Skin epidermis (tissue), 12 donors: ENCODE results near the gene AEN.
"Not testable (repeated sequence)": the region's sequence is repeated elsewhere in the genome, so short reads cannot be mapped to it uniquely, and the experiment has no call there.

ENCODE experiments used
- H3K27ac ChIP-seq, 21 experiments: fragments of 200-600 bp; sonication (generic) in 11 of 21; one replicate each; pipeline ENCODE4 v1.5.0; 2020; ENCODE audit warnings: mild to moderate bottlenecking in 3 of 21, inconsistent platforms in 2 of 21, moderate library complexity in 2 of 21
- H3K4me3 ChIP-seq, 7 experiments: fragments of 200-600 bp; sonication (generic) in 2 of 7; one replicate each; pipeline ENCODE4 v1.5.0; 2020; ENCODE audit warnings: inconsistent platforms in 2 of 7, mild to moderate bottlenecking in 2 of 7, moderate library complexity in 1 of 7

Gene AEN

DNA sequence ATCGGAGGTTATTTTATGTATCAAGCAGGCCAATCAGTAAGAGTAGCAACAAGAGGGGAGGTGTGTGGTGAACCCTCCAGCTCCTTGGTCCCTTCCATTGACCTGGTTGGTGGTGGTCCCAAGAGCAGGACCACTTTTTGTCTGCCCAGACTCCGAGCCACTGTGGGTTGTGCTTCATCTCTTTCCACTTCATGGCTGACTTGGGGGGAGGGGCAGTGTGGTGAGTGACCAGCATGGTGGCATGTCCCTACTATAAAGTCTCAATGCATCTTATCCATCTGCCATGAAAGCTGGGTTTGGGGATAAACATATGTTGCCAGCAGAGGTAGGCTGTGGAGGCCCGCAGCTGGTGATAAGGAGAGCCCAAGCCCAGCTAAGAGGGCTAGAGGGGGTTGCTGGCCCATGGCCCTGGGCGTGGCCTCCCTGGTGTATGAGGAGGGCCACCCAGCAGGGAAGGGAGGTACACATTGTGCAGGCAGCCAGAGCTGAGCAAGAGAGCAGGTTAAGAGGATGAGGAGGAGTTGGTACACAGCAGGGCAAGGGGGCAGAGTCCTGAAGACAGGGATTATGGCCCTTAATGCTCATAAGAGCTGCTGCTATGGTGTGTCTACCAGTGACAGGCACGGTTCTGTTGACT is 7.0 kb downstream of the AEN start:
- Histone ChIP-seq H3K27ac (peak overlapping the region in 10 of 21 experiments; percentile 3 to 89 (median 54)), H3K4me3 (no peak overlapping the region)

DNA sequence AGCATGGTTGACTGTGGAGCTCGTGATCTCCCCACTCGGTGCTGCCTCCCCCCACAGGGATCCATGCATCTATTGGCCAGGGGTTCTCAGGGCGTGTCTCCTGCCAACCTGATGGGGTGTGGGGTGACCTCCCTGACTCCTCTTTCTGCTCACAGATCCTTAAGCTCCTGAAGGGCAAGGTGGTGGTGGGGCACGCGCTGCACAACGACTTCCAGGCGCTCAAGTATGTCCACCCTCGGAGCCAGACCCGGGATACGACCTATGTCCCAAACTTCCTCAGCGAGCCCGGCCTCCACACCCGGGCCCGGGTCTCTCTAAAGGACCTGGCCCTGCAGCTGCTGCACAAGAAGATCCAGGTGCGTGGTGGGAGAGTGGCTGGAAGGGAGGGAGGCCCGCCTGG is 7.9 kb downstream of the AEN start:
- Histone ChIP-seq H3K4me3 (no peak overlapping the region), H3K27ac (peak overlapping the region in 8 of 21 experiments; percentile 5 to 89 (median 58))

DNA sequence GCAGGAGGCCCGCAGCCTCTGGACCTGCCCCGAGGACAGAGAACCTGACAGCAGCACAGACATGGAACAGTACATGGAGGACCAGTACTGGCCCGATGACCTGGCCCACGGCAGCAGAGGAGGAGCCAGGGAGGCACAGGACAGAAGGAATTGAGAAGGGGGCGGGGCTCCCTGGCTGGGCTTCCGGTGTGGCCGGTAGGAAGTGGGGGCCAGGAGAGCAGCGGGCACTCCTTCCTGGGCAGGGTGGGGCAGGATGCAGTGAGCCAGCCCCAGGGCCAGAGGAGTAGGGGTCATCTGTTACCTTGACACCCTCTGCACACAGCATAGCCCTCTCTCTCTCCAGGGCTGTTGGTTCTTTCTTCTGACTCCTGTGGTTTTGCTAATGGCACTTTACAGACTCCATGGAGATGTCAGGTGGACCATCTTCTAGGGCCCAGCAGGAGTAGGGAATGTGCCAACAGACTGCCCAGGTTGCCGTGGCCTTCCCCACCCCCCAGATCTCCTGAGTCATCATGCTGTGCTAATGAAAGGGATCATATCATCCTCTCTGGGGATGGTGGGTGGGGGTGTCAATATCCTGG is 9.1 kb downstream of the AEN start:
- H3K27ac ChIP-seq, result peak overlapping the region in 17 of 21 experiments; percentile 16 to 76 (median 60)

DNA sequence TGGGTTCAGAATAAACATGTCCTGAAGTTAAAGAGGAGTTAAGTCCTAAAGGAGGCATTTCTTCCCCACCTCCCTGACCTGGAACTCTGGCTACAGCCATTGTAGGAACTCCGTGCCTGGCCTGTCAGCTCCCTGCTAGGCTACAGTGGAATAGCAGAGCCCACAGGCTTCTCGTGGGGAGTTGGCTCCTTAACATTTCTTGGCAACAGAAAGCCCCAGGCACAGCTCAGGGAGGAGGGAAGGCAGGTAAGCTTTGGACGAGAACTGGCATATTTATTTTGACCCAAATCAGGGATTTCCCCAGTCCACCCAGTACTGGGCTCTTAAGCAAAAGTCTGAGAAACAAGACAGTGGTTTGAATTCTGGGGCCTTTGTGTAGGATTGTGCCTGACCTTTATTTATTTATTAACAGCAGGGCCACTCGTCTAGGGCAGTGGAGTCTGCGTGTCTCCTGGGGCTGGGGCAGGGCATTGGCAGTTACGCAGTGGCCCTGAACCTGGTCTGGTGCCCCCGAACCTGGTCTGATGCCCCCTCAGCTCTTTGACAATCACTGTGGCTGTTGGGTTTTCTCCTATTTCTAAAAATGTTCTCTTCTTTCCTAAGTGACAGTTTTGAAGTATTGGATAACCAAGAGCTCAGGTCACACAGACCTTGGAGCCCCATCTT is 9.8 kb downstream of the AEN start:
- no peak overlapping the region for H3K4me3 ChIP-seq
- H3K27ac ChIP-seq, result peak overlapping the region in 17 of 21 experiments; percentile 16 to 76 (median 60)

More for the DNA sequence above, 9.1 kb downstream of the AEN start:
- no peak overlapping the region for H3K4me3 ChIP-seq

DNA sequence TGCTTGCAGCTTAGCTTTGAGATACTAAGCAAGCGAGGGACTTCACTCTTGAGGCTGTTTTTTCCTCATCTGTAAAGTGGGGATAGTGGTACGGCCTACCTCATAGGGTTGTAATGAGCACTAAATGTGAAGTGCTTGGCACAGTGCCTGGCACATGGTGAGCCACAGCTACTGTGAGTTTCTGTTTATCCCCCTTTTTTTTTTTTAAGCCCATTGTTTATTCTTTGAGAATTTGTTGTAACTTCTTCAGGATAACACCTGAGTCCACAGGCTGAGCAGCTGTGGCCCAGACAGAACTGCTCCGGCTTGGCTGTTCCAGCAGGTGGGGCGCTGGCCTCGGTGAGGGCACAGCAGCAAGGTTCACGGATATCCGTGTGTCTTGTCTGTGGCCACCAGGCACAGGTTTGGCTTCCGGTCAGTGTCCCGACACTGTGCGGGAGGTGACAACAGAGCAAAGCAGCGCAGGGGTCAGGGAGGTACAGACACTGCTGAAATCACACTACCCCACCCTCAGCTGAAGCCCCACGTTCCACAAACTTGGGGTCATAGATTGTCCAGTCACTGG is 10.4 kb downstream of the AEN start:
- Histone ChIP-seq H3K4me3 (no peak overlapping the region), H3K27ac (peak overlapping the region in 10 of 21 experiments; percentile 16 to 74 (median 56))

DNA sequence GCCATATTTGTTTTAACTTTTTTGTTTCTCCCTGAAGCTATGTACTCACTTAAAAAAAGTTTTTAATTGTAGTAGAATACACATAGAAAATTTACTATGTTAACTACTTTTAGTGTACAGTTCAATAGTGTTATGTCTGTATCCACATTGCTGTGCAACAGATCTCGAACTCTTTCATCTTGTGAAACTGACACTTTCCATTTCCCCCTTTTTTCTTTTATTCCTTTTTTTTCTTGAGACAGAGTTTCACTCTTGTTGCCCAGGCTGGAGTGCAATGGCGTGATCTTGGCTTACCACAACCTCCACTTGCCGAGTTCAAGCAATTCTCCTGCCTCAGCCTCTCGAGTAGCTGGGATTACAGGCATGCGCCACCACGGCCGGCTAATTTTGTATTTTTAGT is 11.7 kb downstream of the AEN start:
- peak overlapping the region in 2 of 21 experiments; percentile 35 to 94 for H3K27ac ChIP-seq
- H3K4me3 ChIP-seq, result not testable (repeated sequence)

DNA sequence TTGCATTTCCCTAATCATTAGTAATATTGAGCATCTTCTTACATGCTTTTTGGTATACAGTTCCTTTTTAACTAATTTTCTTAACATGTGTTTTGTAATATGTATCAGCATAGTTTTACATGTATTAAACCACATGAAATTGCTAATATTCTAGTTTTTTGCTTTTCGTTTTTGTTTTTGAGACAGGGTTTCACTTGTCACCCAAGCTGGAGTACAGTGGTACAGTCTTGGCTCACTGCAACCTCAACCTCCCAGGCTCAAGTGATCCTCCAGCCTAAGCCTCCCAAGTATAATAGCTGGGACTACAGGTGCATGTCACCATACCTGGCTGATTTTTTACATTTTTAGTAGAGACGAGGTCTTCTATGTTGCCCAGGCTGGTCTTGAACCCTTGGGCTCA is 13.3 kb downstream of the AEN start:
- H3K4me3 ChIP-seq, result no peak overlapping the region
- H3K27ac ChIP-seq, result peak overlapping the region in 12 of 21 experiments; percentile 4 to 97 (median 74)

DNA sequence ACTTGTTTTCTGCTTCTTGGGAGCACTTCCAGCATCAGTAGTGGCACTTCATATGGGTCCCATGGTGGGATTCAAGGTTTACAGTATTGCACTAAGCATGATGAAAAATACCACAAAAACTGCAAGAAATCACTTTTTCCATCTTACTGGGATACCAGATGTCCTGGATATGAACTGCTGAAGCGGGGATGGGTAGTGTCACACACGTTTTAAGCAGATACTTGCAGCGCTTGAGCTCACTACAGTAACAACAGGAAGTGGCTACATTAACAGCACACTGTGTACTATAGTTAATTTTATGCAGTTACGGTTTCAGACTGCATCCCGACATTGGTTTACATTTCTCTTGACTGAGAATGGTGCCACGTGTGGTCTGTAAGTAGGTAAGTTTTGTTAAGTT is 14.2 kb downstream of the AEN start:
- H3K4me3 ChIP-seq, result no peak overlapping the region
- peak overlapping the region in 14 of 21 experiments; percentile 4 to 97 (median 80) for H3K27ac ChIP-seq

DNA sequence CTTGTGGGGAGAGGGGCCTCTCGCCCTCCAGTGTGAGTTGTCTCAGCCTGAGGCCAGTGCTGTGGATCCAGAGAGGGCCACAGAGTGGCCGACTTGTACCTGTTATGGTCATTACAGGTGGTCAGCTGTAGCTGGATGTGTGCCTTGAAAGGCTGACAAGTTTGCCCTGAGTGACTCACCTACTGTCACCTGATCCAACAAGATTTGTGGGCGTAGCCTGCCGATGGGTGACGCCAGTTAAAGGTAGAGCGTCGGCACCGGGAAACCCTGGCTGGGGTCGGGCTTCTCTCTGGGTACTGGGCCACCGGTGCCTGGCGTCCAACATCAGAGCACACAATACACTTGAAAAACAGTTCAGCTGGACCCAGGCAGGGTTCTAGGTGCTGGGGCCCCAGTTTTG is 14.9 kb downstream of the AEN start:
- Histone ChIP-seq H3K4me3 (peak overlapping the region in 1 of 7 experiments; percentile 1), H3K27ac (peak overlapping the region; percentile 43 to 98 (median 89))

DNA sequence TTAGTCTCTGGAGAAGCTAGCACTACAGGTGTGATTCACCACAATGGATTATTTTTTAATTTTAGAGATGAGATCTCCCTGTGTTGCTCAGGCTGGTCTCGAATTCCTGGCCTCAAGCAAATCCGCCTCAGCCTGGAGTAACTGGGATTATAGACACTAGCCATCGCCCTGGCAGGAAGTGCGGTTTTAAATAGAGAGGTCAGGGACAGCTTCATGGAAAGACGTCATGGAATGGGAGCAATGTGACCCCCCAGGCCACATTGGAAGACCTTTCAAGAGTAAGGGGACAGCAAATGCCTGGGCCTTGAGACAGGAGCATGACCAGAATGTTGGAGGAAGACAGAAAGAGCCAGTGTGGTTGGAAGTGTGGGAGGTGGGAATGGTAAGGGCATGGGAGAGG is 15.5 kb downstream of the AEN start:
- Histone ChIP-seq H3K4me3 (no peak overlapping the region), H3K27ac (peak overlapping the region in 20 of 21 experiments; percentile 13 to 98 (median 90))

DNA sequence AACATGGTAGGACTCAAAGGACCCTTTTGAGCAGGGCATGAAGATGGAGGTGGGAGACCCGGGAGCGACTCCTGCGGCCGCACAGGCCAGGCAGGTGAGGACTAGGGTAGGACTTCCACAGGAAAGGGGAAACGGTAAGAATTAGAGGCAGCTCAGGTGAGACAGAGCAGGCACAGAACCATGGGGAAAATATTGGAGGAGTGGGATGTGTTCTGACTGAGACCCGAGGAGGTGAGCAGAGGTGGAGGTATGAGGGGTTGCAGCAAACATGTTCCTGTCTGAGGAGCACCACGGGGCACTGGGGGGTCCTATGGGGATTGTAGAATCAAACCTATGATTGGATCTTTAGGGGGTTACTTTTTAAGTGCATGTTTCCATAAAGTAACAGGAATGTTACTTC is 16.3 kb downstream of the AEN start:
- Histone ChIP-seq H3K4me3 (no peak overlapping the region), H3K27ac (peak overlapping the region in 19 of 21 experiments; percentile 86 to 98 (median 92))

DNA sequence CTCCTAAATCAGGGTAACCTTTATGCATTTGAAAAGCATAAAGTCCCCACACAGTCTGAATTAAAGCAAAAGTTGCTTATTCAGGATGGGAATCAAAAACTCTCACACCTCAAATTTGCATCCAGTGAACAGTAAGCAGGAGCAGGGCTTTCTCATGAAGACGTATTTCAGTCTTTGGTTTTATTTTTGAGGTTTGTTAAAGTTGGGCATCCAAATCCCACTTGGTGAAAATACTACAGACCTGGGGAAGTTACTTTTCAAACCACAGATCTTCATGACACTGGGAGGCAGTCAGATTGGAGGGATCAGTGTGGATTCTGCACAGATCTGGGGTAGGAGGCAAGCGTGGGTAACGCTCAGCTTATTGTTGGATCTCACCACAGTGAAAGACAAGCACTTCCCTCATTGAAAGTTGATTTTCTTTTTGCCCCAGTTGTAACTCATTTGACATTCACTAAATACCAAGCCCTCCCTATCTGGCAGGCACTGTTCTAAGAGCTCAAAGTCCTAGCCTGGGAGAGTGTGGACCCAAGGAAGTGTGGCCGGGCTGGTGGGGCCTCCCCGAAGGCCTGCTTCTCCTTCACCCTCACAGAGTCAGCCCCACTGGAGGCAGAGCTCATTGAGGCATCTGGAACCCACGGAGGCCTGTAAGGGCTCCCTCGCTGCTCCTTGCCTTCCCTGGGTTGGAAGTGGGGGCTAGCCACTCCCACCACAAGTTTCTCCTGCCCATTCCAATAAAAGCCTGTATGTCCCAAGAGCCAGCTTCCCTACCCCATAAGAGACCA is 16.9 kb downstream of the AEN start:
- H3K4me3 ChIP-seq, result peak overlapping the region; percentile 28 to 53 (median 31)
- H3K27ac ChIP-seq, result peak overlapping the region; percentile 63 to 98 (median 91)

DNA sequence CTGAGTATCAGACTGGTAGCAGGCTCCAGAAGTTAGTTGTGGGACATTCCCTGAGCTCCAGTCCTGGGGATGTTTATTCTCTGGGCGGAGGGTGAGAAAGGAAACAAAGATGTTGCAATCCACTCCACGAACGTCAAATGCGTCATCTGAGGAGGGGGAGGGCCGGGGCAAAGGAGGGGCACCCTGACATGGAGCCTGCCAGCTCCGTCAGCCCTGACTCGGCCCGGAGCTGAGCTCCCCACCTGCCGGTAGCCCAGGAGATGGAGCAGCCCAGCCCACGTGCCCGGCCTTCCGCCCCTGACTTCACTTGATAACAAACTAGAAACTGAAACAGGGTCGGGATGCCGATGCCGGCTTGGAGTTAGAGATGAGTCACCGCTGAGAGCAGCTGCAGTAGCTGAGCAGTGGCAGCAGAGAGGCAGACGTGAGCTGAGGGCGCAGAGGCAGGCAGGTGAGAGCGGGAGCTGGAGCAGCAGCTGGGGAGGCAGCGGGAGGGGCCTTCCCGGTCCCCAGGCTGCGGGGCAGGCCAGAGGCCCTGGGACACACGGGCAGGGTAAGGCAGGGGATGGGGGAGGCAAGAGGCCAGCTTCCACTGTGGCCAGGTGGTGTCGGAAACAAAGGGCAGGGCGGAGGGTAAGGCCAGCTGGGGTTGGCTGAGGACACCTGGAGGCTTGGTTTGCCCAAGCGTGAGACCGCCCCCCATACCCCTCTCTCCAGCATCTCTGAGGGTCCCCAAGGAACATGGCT is 17.7 kb downstream of the AEN start, which contains the start of gene ISG20:
Gene ISG20 (plus strand): TSS at position 391 of the 747 bp plus-strand sequence. CDS start 351 bp downstream, at position 742.
- peak within 1 kb of the TSS; percentile 28 to 53 (median 31) for H3K4me3 ChIP-seq
- H3K27ac ChIP-seq, result peak within 1 kb of the TSS; percentile 63 to 98 (median 91)

DNA sequence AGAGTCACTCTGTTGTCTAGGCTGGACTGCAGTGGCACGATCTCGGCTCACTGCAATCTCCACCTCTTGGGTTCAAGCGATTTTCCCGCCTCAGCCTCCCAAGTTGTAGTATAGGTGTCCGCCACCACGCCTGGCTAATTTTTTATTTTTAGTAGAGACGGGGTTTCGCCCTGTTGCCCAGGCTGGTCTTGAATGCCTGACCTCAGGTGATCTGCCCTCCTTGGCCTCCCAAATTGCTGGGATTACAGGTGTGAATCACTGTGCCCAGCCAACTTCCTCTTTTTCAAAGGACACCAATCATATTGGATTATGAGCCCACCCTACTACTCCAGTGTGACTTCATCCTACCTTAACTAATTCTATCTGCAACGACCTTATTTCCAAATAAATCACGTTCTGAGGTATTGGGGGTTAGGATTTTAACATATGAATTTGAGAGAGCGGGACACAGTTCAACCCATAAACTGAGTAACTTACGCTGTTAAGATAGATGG is 20.9 kb downstream of the AEN start:
- Histone ChIP-seq H3K4me3 (no peak overlapping the region), H3K27ac (no peak overlapping the region)

DNA sequence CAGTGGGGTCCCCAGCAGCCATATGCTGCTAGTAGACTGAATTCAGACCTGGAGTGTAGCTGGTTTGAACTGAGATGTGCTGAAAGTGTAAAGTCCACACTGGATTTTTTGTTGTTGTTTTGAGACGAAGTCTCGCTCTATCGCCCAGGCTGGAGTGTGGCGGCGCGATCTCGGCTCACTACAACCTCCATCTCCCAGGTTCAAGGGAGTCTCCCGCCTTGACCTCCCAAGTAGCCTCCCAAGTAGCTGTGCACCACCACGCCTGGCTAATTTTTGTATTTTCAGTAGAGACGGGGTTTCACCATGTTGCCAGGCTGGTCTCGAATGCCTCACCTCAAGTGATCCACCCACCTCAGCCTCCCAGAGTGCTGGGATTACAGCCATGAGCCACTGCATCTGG is 21.4 kb downstream of the AEN start:
- not testable (repeated sequence) for H3K4me3 ChIP-seq, H3K27ac ChIP-seq

DNA sequence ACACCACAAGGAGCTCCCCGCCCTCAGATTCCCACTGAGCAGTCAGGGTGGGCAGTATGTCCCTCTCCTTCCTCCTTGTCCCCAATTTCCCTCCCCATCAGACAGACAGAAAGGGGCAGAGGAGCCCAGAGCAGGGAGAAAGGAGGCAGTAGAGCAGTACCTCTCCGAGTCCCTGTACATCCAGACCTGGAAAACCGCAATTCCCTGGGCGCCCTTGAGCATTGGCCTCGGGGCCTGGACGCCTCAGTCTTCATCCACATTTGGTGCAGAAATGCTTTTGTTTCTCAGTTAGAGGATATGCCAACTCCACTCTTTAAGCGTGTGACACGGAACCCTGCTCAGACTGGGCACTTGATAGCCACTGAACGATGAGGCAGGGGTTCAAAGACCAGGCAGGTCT is 23.6 kb downstream of the AEN start:
- H3K4me3 ChIP-seq, result no peak overlapping the region

DNA sequence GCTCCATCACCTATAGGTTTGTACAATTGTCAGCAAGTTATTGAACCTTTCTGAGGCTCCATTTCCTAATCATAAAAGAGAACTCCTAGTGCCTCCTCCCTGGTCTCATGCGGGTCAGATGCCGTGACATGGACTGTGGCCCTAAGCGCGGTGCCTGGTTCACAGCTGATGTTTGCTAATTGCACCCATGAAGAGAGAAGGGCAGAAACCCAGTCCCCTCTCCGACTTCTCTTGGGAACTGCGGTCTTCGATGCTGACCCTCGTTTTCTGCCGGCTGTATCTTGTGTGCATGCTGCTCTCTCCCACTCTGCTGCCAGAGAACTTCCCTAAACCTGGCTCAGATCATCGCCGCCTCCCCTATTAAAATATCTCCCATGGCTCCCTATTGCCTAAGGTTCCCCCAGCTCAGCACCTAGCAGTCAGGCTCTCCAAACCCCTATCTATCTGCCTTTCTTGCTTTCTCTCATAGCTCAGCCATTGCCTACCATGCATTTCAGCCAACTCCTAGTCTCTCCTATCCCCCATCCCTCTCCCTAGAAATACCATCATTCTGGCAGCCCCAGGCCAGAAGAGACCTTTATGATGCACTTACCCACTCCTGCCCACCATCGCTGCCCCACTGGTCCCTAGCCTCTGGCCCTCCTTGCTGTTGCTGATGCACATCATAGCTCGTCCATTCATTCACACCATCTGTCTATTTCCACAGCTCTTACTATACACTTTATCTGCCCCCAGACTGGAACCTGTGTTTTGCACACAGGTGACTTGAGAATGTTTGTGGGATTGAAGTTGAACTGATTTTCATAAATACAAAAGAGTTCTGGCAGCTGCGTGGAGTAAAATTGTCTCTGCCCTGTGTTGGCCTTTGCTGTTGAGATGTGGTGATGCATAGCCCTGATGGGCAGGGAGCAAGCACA is 24.3 kb downstream of the AEN start:
- no peak overlapping the region for H3K27ac ChIP-seq

More for the DNA sequence above, 23.6 kb downstream of the AEN start:
- no peak overlapping the region for H3K27ac ChIP-seq

DNA sequence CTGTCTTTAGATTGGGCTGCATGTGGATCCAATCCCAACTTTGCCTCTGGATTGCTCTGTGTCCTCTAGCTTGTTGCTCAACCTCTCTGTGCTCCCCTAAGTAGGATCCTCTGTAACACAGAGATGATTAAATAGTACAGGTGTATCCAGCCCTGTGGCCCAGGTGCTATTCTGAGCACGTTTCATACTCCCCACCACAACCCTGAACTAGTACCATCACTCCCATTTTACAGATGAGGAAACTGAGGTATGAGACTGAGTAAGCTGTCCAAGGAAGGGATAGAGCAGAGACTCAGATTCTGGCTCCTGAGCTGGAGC is 24.9 kb downstream of the AEN start:
- no peak overlapping the region for H3K27ac ChIP-seq
- no peak overlapping the region for H3K4me3 ChIP-seq

More for the DNA sequence above, 24.3 kb downstream of the AEN start:
- no peak overlapping the region for H3K4me3 ChIP-seq
